Measurements from ENCODE around the gene STH.

Gene STH

GRCh38 chr17:45968732-45969131, 30.3 kb upstream of the STH start:
- no peak for DNase-seq

GRCh38 chr17:45969726-45970125, 29.3 kb upstream of the STH start:
- no peak for DNase-seq

GRCh38 chr17:45970659-45971058, 28.4 kb upstream of the STH start:
- DNase-seq, result no peak

- no peak for DNase-seq
Measured at GRCh38 chr17:45971698-45972141, 27.3 kb upstream of the STH start.

GRCh38 chr17:45972531-45972930, 26.5 kb upstream of the STH start:
- no peak for DNase-seq

GRCh38 chr17:45973099-45973780, 25.8 kb upstream of the STH start:
- DNase-seq, result no peak

- no peak for DNase-seq
Measured at GRCh38 chr17:45973946-45974859, 24.8 kb upstream of the STH start.

GRCh38 chr17:45974916-45975630, 24.0 kb upstream of the STH start:
- no peak for DNase-seq

- no peak for DNase-seq
Measured at GRCh38 chr17:45975640-45976295, 23.3 kb upstream of the STH start.

- no peak for DNase-seq
Measured at GRCh38 chr17:45976391-45976754, 22.7 kb upstream of the STH start.

GRCh38 chr17:45976755-45977505, 22.1 kb upstream of the STH start:
- no peak for DNase-seq

- no peak for DNase-seq
Measured at GRCh38 chr17:45977506-45977824, 21.6 kb upstream of the STH start.

GRCh38 chr17:45977976-45978626, 20.9 kb upstream of the STH start:
- no peak for DNase-seq

GRCh38 chr17:45979137-45979536, 19.9 kb upstream of the STH start:
- DNase-seq, result no peak

- DNase-seq, result no peak
Measured at GRCh38 chr17:45980855-45981254, 18.2 kb upstream of the STH start.

- no peak for DNase-seq
Measured at GRCh38 chr17:45981306-45981705, 17.7 kb upstream of the STH start.

- DNase-seq, result no peak
Measured at GRCh38 chr17:45982791-45983613, 16.0 kb upstream of the STH start.

- no peak for DNase-seq
Measured at GRCh38 chr17:45983614-45984310, 15.3 kb upstream of the STH start.

GRCh38 chr17:45984368-45984767, 14.7 kb upstream of the STH start:
- DNase-seq, result no peak

- no peak for DNase-seq
Measured at GRCh38 chr17:45985447-45985846, 13.6 kb upstream of the STH start.
